ENCODE data around the gene C1QL4. TPM values are rescaled to one million over a fixed set of nuclear protein-coding genes. Genes with fewer than 3 reads are reported as not detected.

The C1QL4 gene
- total and polyA plus RNA-seq, 9 of the 15 experiments (the other 6 are each of a cell fraction or from before 2014, with no cell fraction given): 0.08 to 2.1 (median 0.31) TPM

DNA sequence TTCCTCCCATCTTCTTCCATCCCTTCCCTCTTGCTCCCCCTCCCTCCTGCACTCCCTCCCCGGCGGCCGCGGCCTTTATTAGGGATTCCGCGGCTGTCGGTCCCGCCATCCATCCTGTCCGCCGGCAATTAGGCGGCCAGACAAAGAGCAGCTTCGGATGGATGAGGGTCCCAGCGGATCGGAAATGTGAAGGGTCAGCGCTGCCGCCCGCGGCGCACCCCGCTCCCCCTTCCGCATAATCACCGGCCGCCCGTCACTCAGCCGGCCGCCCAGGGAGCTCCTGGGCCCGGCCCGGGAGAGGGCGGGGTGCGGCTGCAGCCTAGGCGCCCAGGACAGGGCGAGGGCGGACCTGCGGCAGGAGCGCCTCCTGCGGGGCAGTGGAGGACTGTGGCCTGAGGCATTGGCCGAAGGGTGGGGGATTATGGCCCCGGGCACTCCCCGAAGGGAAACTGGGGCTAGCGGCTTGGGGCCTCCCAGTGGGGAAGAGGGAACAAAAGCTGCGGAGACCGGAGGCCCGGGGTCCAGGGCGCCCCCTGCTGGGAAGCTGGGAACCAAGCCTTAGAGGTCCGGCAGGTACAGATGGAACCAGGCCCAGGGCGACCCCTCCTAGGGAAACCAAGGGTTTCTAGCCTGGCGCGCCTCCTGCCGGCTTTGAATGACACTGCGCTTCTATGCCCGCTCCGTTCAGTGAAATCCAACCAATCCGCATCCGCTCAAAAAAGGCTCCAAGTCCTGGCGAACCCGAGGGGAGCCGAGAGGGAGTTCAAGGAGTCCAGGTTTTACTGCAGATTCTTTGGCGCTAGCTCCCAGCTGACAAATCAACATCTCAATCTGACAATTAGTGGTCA is 5.3 kb upstream of the C1QL4 start (continued):
- TF ChIP-seq, protein P1, sequence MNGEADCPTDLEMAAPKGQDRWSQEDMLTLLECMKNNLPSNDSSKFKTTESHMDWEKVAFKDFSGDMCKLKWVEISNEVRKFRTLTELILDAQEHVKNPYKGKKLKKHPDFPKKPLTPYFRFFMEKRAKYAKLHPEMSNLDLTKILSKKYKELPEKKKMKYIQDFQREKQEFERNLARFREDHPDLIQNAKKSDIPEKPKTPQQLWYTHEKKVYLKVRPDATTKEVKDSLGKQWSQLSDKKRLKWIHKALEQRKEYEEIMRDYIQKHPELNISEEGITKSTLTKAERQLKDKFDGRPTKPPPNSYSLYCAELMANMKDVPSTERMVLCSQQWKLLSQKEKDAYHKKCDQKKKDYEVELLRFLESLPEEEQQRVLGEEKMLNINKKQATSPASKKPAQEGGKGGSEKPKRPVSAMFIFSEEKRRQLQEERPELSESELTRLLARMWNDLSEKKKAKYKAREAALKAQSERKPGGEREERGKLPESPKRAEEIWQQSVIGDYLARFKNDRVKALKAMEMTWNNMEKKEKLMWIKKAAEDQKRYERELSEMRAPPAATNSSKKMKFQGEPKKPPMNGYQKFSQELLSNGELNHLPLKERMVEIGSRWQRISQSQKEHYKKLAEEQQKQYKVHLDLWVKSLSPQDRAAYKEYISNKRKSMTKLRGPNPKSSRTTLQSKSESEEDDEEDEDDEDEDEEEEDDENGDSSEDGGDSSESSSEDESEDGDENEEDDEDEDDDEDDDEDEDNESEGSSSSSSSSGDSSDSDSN (IDR thresholded peaks at IDR 0.05; ENCODE audit: borderline replicate concordance in 1 of 2, low read depth in 2 of 2, low read length in 2 of 2): peak; percentile 62 to 87; a peak in 2 of 4 replicates
- TF ChIP-seq TAF7 (tag; IDR thresholded peaks at IDR 0.05): no peak
- no peak for TF ChIP-seq NR2C2 (CRISPR knock-in tag; IDR thresholded peaks at IDR 0.05)
- TF ChIP-seq NR2C2 (tag; IDR thresholded peaks at IDR 0.05): no peak
- TF ChIP-seq, protein P2, sequence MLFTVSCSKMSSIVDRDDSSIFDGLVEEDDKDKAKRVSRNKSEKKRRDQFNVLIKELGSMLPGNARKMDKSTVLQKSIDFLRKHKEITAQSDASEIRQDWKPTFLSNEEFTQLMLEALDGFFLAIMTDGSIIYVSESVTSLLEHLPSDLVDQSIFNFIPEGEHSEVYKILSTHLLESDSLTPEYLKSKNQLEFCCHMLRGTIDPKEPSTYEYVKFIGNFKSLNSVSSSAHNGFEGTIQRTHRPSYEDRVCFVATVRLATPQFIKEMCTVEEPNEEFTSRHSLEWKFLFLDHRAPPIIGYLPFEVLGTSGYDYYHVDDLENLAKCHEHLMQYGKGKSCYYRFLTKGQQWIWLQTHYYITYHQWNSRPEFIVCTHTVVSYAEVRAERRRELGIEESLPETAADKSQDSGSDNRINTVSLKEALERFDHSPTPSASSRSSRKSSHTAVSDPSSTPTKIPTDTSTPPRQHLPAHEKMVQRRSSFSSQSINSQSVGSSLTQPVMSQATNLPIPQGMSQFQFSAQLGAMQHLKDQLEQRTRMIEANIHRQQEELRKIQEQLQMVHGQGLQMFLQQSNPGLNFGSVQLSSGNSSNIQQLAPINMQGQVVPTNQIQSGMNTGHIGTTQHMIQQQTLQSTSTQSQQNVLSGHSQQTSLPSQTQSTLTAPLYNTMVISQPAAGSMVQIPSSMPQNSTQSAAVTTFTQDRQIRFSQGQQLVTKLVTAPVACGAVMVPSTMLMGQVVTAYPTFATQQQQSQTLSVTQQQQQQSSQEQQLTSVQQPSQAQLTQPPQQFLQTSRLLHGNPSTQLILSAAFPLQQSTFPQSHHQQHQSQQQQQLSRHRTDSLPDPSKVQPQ (CRISPR knock-in tag; IDR thresholded peaks at IDR 0.05; ENCODE audit: borderline replicate concordance): no peak
- no peak for TF ChIP-seq ZNF232 (CRISPR knock-in tag; IDR thresholded peaks at IDR 0.05)
- no peak for TF ChIP-seq ZNF695 (CRISPR knock-in tag; IDR thresholded peaks at IDR 0.05)
- TF ChIP-seq ZNF75A (CRISPR knock-in tag; IDR thresholded peaks at IDR 0.05): no peak
- no peak for TF ChIP-seq ILF3 (IDR thresholded peaks at IDR 0.05; ENCODE audit: borderline replicate concordance)
- no peak for TF ChIP-seq OTX1 (CRISPR knock-in tag; IDR thresholded peaks at IDR 0.05)
- TF ChIP-seq GTF2F1 (IDR thresholded peaks at IDR 0.05; ENCODE audit: low read depth, low read length): peak; percentile 19; the same call in 1 of the 2 replicates
- no peak for TF ChIP-seq MTF1 (CRISPR knock-in tag; IDR thresholded peaks at IDR 0.05; ENCODE audit: borderline replicate concordance)
- TF ChIP-seq, protein P3, sequence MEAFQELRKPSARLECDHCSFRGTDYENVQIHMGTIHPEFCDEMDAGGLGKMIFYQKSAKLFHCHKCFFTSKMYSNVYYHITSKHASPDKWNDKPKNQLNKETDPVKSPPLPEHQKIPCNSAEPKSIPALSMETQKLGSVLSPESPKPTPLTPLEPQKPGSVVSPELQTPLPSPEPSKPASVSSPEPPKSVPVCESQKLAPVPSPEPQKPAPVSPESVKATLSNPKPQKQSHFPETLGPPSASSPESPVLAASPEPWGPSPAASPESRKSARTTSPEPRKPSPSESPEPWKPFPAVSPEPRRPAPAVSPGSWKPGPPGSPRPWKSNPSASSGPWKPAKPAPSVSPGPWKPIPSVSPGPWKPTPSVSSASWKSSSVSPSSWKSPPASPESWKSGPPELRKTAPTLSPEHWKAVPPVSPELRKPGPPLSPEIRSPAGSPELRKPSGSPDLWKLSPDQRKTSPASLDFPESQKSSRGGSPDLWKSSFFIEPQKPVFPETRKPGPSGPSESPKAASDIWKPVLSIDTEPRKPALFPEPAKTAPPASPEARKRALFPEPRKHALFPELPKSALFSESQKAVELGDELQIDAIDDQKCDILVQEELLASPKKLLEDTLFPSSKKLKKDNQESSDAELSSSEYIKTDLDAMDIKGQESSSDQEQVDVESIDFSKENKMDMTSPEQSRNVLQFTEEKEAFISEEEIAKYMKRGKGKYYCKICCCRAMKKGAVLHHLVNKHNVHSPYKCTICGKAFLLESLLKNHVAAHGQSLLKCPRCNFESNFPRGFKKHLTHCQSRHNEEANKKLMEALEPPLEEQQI (IDR thresholded peaks at IDR 0.05): no peak
- no peak for TF ChIP-seq SMAD3 (CRISPR knock-in tag; conservative IDR thresholded peaks at IDR 0.05)
- no peak for TF ChIP-seq KLF10 (CRISPR knock-in tag; IDR thresholded peaks at IDR 0.05)
- TF ChIP-seq, protein P4, sequence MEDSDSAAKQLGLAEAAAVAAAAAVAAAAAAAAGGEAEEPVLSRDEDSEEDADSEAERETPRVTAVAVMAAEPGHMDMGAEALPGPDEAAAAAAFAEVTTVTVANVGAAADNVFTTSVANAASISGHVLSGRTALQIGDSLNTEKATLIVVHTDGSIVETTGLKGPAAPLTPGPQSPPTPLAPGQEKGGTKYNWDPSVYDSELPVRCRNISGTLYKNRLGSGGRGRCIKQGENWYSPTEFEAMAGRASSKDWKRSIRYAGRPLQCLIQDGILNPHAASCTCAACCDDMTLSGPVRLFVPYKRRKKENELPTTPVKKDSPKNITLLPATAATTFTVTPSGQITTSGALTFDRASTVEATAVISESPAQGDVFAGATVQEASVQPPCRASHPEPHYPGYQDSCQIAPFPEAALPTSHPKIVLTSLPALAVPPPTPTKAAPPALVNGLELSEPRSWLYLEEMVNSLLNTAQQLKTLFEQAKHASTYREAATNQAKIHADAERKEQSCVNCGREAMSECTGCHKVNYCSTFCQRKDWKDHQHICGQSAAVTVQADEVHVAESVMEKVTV (CRISPR knock-in tag; IDR thresholded peaks at IDR 0.05): peak; percentile 79

Data from K562 (cell line).